HepG2 (cell line): ENCODE measurements around the gene ZFHX3. TPM values are rescaled to one million over a fixed set of nuclear protein-coding genes. Genes with fewer than 3 reads are reported as not detected.

ENCODE experiments used
- ADNP ChIP-seq: sonication (generic); formaldehyde crosslinking; IDR thresholded peaks from 2 replicates; pipeline ENCODE4 v1.4.0; 2020; ENCODE audit warnings: missing genetic modification reagents
- AGO2 ChIP-seq: fragments of 200-400 bp; formaldehyde crosslinking; optimal IDR thresholded peaks from 2 replicates; pipeline ENCODE3; 2017; ENCODE audit warnings: mild to moderate bottlenecking, low read depth, low read length, moderate library complexity
- CBX2 ChIP-seq, 2 experiments: fragments of 200-600 bp in 1 of 2; sonication (generic); formaldehyde crosslinking in 1 of 2; IDR thresholded peaks; 2 replicates each; pipeline versions ENCODE4 v1.7.0 to v1.8.1; 2018 to 2022; ENCODE audit warnings: low read depth in 2 of 2, low read length in 1 of 2, mild to moderate bottlenecking in 1 of 2, missing genetic modification reagents in 1 of 2
- CHD2 ChIP-seq: IDR thresholded peaks from 2 replicates; pipeline ENCODE4 v1.6.1; 2011; ENCODE audit warnings: low read depth, low read length, improper control_type of control experiment
- EED ChIP-seq: sonication (generic); formaldehyde crosslinking; IDR thresholded peaks from 2 replicates; pipeline ENCODE4 v1.5.0; 2020; ENCODE audit warnings: mild to moderate bottlenecking, missing genetic modification reagents
- ESRRA ChIP-seq: sonication (generic); formaldehyde crosslinking; IDR thresholded peaks from 2 replicates; pipeline ENCODE4 v1.5.1; 2020; ENCODE audit warnings: mild to moderate bottlenecking, low read depth, missing genetic modification reagents
- ETS1 ChIP-seq: sonication (generic); formaldehyde crosslinking; IDR thresholded peaks from 2 replicates; pipeline ENCODE4 v1.4.0; 2020; ENCODE audit warnings: missing genetic modification reagents
- FOXO1 ChIP-seq: sonication (generic); formaldehyde crosslinking; IDR thresholded peaks from 2 replicates; pipeline ENCODE4 v1.4.0; 2020; ENCODE audit warnings: missing genetic modification reagents
- JUNB ChIP-seq: sonication (generic); formaldehyde crosslinking; IDR thresholded peaks from 2 replicates; pipeline ENCODE4 v1.8.0; 2022; ENCODE audit warnings: missing genetic modification reagents, mild to moderate bottlenecking, borderline replicate concordance
- KDM5B ChIP-seq: sonication (generic); formaldehyde crosslinking; IDR thresholded peaks from 2 replicates; pipeline ENCODE4 v1.4.0; 2020; ENCODE audit warnings: missing genetic modification reagents, mild to moderate bottlenecking, borderline replicate concordance
- KMT2B ChIP-seq: IDR thresholded peaks from 2 replicates; pipeline ENCODE4 v1.6.1; 2016; ENCODE audit warnings: missing genetic modification reagents, missing compliant biosample characterization
- MLX ChIP-seq: IDR thresholded peaks from 2 replicates; pipeline ENCODE4 v1.6.1; 2016
- PAWR ChIP-seq: sonication (generic); formaldehyde crosslinking; IDR thresholded peaks from 2 replicates; pipeline ENCODE4 v1.4.0; 2020; ENCODE audit warnings: missing genetic modification reagents, mild to moderate bottlenecking, borderline replicate concordance
- RCOR2 ChIP-seq: IDR thresholded peaks from 2 replicates; pipeline ENCODE4 v1.6.1; 2016; ENCODE audit warnings: missing biosample characterization, missing genetic modification reagents
- SAP130 ChIP-seq: IDR thresholded peaks from 2 replicates; pipeline ENCODE4 v1.6.1; 2016; ENCODE audit warnings: low read depth
- SNAPC2 ChIP-seq: sonication (generic); formaldehyde crosslinking; IDR thresholded peaks from 2 replicates; pipeline ENCODE4 v1.8.1; 2022; ENCODE audit warnings: mild to moderate bottlenecking, missing genetic modification reagents
- SUZ12 ChIP-seq: fragments of 150-350 bp; IDR thresholded peaks from 2 replicates; pipeline ENCODE4 v1.6.1; 2014; ENCODE audit warnings: low read depth, low read length
- TCF7 ChIP-seq: sonication (generic); IDR thresholded peaks from 2 replicates; pipeline ENCODE4 v1.6.1; 2016; ENCODE audit warnings: antibody characterized with exemption, low read depth
- TOPORS ChIP-seq: sonication (generic); formaldehyde crosslinking; IDR thresholded peaks from 2 replicates; pipeline ENCODE4 v1.8.0; 2023; ENCODE audit warnings: mild to moderate bottlenecking, missing genetic modification reagents
- ZMAT3 ChIP-seq: sonication (generic); formaldehyde crosslinking; conservative IDR thresholded peaks from 2 replicates; pipeline ENCODE4 v1.7.0; 2021; ENCODE audit warnings: missing genetic modification reagents
- ZNF260 ChIP-seq: sonication (generic); formaldehyde crosslinking; IDR thresholded peaks from 2 replicates; pipeline ENCODE4 v1.4.0; 2020; ENCODE audit warnings: missing genetic modification reagents, low read depth, mild to moderate bottlenecking, borderline replicate concordance
- ZNF333 ChIP-seq: sonication (generic); formaldehyde crosslinking; IDR thresholded peaks from 2 replicates; pipeline ENCODE4 v1.4.0; 2020; ENCODE audit warnings: mild to moderate bottlenecking, missing genetic modification reagents, borderline replicate concordance
- ZNF615 ChIP-seq: sonication (generic); formaldehyde crosslinking; IDR thresholded peaks from 2 replicates; pipeline ENCODE4 v1.5.0; 2020; ENCODE audit warnings: mild to moderate bottlenecking, missing genetic modification reagents, borderline replicate concordance
- ZNF639 ChIP-seq: conservative IDR thresholded peaks from 2 replicates; pipeline ENCODE4 v1.6.1; 2018; ENCODE audit warnings: missing genetic modification reagents
- ZNF670 ChIP-seq: sonication (generic); formaldehyde crosslinking; IDR thresholded peaks from 2 replicates; pipeline ENCODE4 v1.8.0; 2022; ENCODE audit warnings: mild to moderate bottlenecking, missing genetic modification reagents, borderline replicate concordance
- ZNF7 ChIP-seq: IDR thresholded peaks from 2 replicates; pipeline ENCODE4 v1.6.1; 2016; ENCODE audit warnings: missing biosample characterization, missing genetic modification reagents
- ZNF781 ChIP-seq: sonication (generic); formaldehyde crosslinking; IDR thresholded peaks from 2 replicates; pipeline ENCODE4 v1.5.1; 2020; ENCODE audit warnings: borderline replicate concordance, mild to moderate bottlenecking, missing genetic modification reagents; ENCODE audit errors: not compliant biosample characterization
- polyA plus RNA-seq, 8 experiments: library from polyadenylated mRNA; depleted of rRNA in 3 of 8; stranded (reverse) in 7 of 8; unstranded in 1 of 8; fragments of >200 nt; fragmentation: Illumina TruSeq in 4 of 8; extraction: Trizol in 4 of 8; gene quantifications; 2 replicates each; pipeline versions ENCODE4 v1.2.1 to v1.2.3, GENCODE V29; 2011 to 2016; ENCODE audit warnings: low read depth in 4 of 8, missing spikeins in 1 of 8, mixed read lengths in 1 of 8; ENCODE audit not compliant: insufficient read depth in 1 of 8
- total RNA-seq, 5 experiments: library from RNA; depleted of rRNA; stranded (reverse); fragments of >200 nt; fragmentation: Illumina TruSeq; extraction: Trizol; gene quantifications; 2 replicates each; pipeline ENCODE4 v1.2.3, GENCODE V29; 2016; ENCODE audit warnings: low read depth in 1 of 5

Gene ZFHX3
- total and polyA plus RNA-seq, 2 of the 13 experiments (the other 11 are each of a cell fraction or from before 2014, with no cell fraction given): 5.0 to 6.0 TPM

- TF ChIP-seq ZNF781 (peak; percentile 48), CBX2 (IDR thresholded peaks at IDR 0.05; ENCODE audit: low read depth, low read length) (no peak), CBX2 (CRISPR knock-in tag; IDR thresholded peaks at IDR 0.05; ENCODE audit: low read depth) (no peak), ZNF333 (no peak), ADNP (CRISPR knock-in tag) (no peak), ZNF639 (CRISPR knock-in tag) (no peak), ZNF260 (CRISPR knock-in tag) (no peak), JUNB (peak; percentile 59; the same call in 1 of the 2 replicates), ZMAT3 (CRISPR knock-in tag) (0 out of 2 replicates have a peak, but pooled peaks have one; percentile 38), KDM5B (no peak), ETS1 (no peak), RCOR2 (CRISPR knock-in tag) (peak; percentile 79; the same call in 1 of the 2 replicates), AGO2 (no peak), CHD2 (no peak), ZNF670 (CRISPR knock-in tag) (no peak), KMT2B (CRISPR knock-in tag) (peak; percentile 63; the same call in 1 of the 2 replicates), MLX (peak; percentile 54; the same call in 1 of the 2 replicates), FOXO1 (CRISPR knock-in tag) (peak; percentile 90), SUZ12 (no peak), ZNF615 (CRISPR knock-in tag) (no peak), TOPORS (no peak), PAWR (CRISPR knock-in tag) (no peak), ESRRA (CRISPR knock-in tag) (no peak), SNAPC2 (CRISPR knock-in tag) (peak; percentile 21; the same call in 1 of the 2 replicates), ZNF7 (peak; percentile 22; the same call in 1 of the 2 replicates), TCF7 (peak; percentile 87), SAP130 (CRISPR knock-in tag) (peak; percentile 95), EED (no peak)
These were observed 120.5 kb downstream of the ZFHX3 start (continued) for GRCh38 chr16:72927199-72928089.
